ENCODE results near the gene NDUFB5.
A peak's percentile ranks its signal among the peaks of the same experiment; 100 is the strongest.

NDUFB5 gene

GRCh38 chr3:179604321-179605078 is at the start of gene NDUFB5, which contains the start of gene MRPL47:
NDUFB5 (plus strand) TSS chr3:179604794; CDS start chr3:179604816, 22 bp downstream.
MRPL47 (minus strand) TSS chr3:179604638; CDS start chr3:179604624, 14 bp downstream.
- DNase-seq (ENCODE audit: low spot score) = peak; percentile 95
- no peak for TF ChIP-seq CTCF (conservative IDR thresholded peaks at IDR 0.05; ENCODE audit: low read depth)
- ChIA-PET POLR2A (ENCODE audit: low non-redundant PET) (no interaction called here), CTCF (no interaction called here)
- H3K27ac ChIP-seq = peak within 1 kb of the TSS; percentile 78

GRCh38 chr3:179558742-179559364 is 45.7 kb upstream of the NDUFB5 start:
- TF ChIP-seq CTCF (conservative IDR thresholded peaks at IDR 0.05; ENCODE audit: low read depth) = peak; percentile 90
- H3K27ac ChIP-seq = no peak overlapping the region
- ChIA-PET CTCF (interaction anchor here (0.6 kb wide), 3 partner anchors 9 to 1156 kb away, joined by 3 to 4 read pairs (median 4); no protein-coding TSS in a partner anchor), POLR2A (ENCODE audit: low non-redundant PET) (no interaction called here)
- DNase-seq (ENCODE audit: low spot score) = peak; percentile 59

- no peak for DNase-seq (ENCODE audit: low spot score)
- POLR2A ChIA-PET (ENCODE audit: low non-redundant PET) = no interaction called here
Measured at GRCh38 chr3:179560791-179561190, 43.8 kb upstream of the NDUFB5 start.

DNA sequence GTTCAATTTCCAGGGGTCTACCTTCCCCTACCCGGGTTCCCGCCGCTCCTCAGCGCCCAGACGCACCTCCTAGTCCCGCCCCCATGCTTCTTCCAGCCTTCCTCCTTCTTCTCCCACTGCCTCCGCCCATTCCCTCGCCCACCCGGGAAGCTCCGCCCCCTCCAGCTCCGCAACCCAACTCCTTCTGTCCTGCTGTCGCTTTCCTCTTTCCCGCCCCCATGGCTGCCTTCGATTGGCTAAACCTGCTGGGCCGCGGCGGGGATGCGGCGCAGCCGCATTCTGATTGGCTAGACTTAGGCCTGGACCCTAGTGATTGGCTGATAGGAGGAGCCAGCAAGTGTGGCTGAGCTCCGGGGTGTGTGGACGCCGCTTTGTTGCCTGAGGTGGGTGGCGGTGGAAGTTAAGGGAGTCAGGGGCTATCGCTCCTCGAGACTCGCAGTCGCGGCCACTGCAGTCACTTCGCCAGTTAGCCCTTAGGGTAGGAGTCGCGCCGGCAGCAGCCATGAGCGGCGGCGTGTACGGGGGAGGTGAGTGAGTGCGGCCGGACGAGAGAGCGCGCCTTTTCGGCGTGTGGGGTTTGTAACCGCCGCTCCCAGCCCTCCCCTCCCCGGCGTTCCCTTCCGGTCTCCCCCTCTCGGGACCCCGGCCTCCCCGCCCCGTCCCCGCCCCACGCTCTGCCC is 41.9 kb upstream of the NDUFB5 start, which contains the start of gene ACTL6A:
Gene ACTL6A, plus strand, starts transcription at position 336 of the 680 bp plus-strand sequence. Its CDS starts 167 bp downstream, at position 503.
- ChIA-PET CTCF (interaction anchor here (0.7 kb wide), 1 partner anchor 92 kb away, joined by 3 read pairs; no protein-coding TSS in a partner anchor), POLR2A (ENCODE audit: low non-redundant PET) (interaction anchor here (0.7 kb wide), 1 partner anchor 194 kb away, joined by 3 read pairs; no protein-coding TSS in a partner anchor)
- peak; percentile 99 for DNase-seq (ENCODE audit: low spot score)

More at GRCh38 chr3:179560791-179561190, 43.8 kb upstream of the NDUFB5 start:
- TF ChIP-seq CTCF (conservative IDR thresholded peaks at IDR 0.05; ENCODE audit: low read depth) = no peak
- CTCF ChIA-PET = no interaction called here
- H3K27ac ChIP-seq = no peak overlapping the region

GRCh38 chr3:179563271-179563783 is 41.3 kb upstream of the NDUFB5 start:
- H3K27ac ChIP-seq = peak overlapping the region; percentile 93
- ChIA-PET POLR2A (ENCODE audit: low non-redundant PET) (no interaction called here), CTCF (no interaction called here)
- TF ChIP-seq CTCF (conservative IDR thresholded peaks at IDR 0.05; ENCODE audit: low read depth) = peak; percentile 54
- peak; percentile 77 for DNase-seq (ENCODE audit: low spot score)

More for the DNA sequence above, 41.9 kb upstream of the NDUFB5 start, which contains the start of gene ACTL6A:
- peak within 1 kb of the TSS; percentile 93 for H3K27ac ChIP-seq
- no peak for TF ChIP-seq CTCF (conservative IDR thresholded peaks at IDR 0.05; ENCODE audit: low read depth)

DNA sequence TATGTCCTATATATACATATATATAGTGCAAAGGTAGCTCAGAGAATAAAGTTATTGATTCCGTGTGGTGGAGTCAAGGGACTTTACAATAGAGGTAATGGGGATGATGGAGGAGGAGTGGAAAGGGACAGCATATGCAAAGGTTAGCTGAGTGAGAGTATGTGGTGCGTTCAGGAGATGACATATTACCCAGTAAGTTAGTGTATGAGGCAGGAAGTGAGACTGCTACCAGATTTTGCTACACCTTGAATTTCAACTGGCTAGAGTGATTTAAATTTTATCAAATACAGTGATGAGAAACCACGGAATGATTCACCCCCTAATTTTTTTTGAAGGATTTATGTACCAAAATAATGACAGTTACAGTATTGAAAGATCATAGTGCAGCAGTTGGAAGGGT is 39.1 kb upstream of the NDUFB5 start:
- DNase-seq (ENCODE audit: low spot score) = no peak
- no peak overlapping the region for H3K27ac ChIP-seq
- no peak for TF ChIP-seq CTCF (conservative IDR thresholded peaks at IDR 0.05; ENCODE audit: low read depth)
- ChIA-PET POLR2A (ENCODE audit: low non-redundant PET) (no interaction called here), CTCF (no interaction called here)
